ENCODE data around the gene CASTOR1. TPM values are rescaled to one million over a fixed set of nuclear protein-coding genes. Genes with fewer than 3 reads are reported as not detected.

Gene CASTOR1
- polyA plus RNA-seq, 3 donors, result 8.7 to 10.9 (median 9.1) TPM

Other genes starting within 250 kb of the CASTOR1 start
- gene HORMAD2, start 209.0 kb downstream of the CASTOR1 start, polyA plus RNA-seq (ENCODE audit: insufficient read length in 3 of 3), result under 1 TPM; 0.06 to 0.39 (median 0.35) TPM
- gene LIF, start 42.7 kb downstream of the CASTOR1 start, polyA plus RNA-seq (ENCODE audit: insufficient read length in 3 of 3), result 1 to 10 TPM; 1.4 to 1.9 (median 1.5) TPM
- under 1 TPM in 2 of 3 donors, not detected in 1; 0.17 to 0.20 TPM for gene OSM, start 22.7 kb downstream of the CASTOR1 start, polyA plus RNA-seq (ENCODE audit: insufficient read length in 3 of 3)
- gene TBC1D10A, start 37.4 kb upstream of the CASTOR1 start, polyA plus RNA-seq (ENCODE audit: insufficient read length in 3 of 3), result 10 to 100 TPM; 10.7 to 13.2 (median 11.8) TPM
- gene SF3A1, start 67.4 kb upstream of the CASTOR1 start, polyA plus RNA-seq (ENCODE audit: insufficient read length in 3 of 3), result 100 to 1,000 TPM; 114 to 133 (median 131) TPM
- 1 to 10 TPM; 4.1 to 5.4 (median 5.4) TPM for gene CCDC157, start 67.5 kb upstream of the CASTOR1 start, polyA plus RNA-seq (ENCODE audit: insufficient read length in 3 of 3)
- 10 to 100 TPM; 17.2 to 20.5 (median 19.1) TPM for gene RNF215, start 97.9 kb upstream of the CASTOR1 start, polyA plus RNA-seq (ENCODE audit: insufficient read length in 3 of 3)
- gene SEC14L2, start 107.5 kb upstream of the CASTOR1 start, polyA plus RNA-seq (ENCODE audit: insufficient read length in 3 of 3), result 1 to 10 TPM; 4.4 to 5.2 (median 5.0) TPM
- gene MTFP1, start 136.3 kb upstream of the CASTOR1 start, polyA plus RNA-seq (ENCODE audit: insufficient read length in 3 of 3), result 1 to 10 TPM; 5.1 to 9.4 (median 7.8) TPM
- gene SEC14L3, start 182.5 kb upstream of the CASTOR1 start, polyA plus RNA-seq (ENCODE audit: insufficient read length in 3 of 3), result not detected
- gene SEC14L4, start 216.2 kb upstream of the CASTOR1 start, polyA plus RNA-seq (ENCODE audit: insufficient read length in 3 of 3), result under 1 TPM; 0.17 to 0.60 (median 0.50) TPM